Measurements from ENCODE around the gene CTF1. TPM values are rescaled to one million over a fixed set of nuclear protein-coding genes. Genes with fewer than 3 reads are reported as not detected.
A peak's percentile ranks its signal among the peaks of the same experiment; 100 is the strongest.

CTF1 gene
- total RNA-seq, 1 experiment from 2014 or later, result 1.4 TPM

DNA sequence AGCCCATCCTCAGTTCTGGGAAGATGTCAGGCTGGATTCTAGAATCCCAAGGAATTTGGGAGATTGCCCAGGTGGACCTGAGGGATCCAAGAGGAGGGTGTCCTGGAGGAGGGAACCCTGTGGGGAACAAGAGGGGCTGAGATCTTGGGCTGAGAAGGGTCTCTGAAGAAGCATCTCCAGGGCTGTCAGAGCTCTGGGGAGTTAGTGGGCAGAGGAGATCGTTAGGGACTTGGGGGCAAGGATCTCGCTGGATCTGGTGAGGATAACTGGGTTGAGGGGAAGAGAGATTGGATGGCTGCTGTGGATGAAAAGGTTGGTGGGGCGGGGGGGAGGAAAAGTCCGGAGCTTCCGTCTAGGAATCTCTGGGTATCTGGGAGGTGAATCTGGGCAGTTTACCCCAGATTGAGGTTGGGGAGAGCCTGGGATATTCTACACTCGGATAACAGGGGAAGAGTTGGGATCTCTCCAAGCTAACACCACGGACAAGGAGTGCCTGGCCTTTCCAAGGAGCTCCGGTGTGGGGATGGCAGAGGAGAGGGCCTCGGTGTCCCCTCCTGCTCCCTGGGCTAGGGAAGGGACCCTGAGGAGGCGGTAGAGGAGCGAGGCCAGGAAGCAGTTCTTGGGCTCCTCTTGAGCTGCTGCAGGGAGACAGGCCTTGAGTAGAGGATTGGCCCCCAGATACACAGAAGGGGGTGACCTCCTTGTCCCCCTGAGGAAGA is 28.7 kb downstream of the CTF1 start (continued):
- TF ChIP-seq, protein P1, sequence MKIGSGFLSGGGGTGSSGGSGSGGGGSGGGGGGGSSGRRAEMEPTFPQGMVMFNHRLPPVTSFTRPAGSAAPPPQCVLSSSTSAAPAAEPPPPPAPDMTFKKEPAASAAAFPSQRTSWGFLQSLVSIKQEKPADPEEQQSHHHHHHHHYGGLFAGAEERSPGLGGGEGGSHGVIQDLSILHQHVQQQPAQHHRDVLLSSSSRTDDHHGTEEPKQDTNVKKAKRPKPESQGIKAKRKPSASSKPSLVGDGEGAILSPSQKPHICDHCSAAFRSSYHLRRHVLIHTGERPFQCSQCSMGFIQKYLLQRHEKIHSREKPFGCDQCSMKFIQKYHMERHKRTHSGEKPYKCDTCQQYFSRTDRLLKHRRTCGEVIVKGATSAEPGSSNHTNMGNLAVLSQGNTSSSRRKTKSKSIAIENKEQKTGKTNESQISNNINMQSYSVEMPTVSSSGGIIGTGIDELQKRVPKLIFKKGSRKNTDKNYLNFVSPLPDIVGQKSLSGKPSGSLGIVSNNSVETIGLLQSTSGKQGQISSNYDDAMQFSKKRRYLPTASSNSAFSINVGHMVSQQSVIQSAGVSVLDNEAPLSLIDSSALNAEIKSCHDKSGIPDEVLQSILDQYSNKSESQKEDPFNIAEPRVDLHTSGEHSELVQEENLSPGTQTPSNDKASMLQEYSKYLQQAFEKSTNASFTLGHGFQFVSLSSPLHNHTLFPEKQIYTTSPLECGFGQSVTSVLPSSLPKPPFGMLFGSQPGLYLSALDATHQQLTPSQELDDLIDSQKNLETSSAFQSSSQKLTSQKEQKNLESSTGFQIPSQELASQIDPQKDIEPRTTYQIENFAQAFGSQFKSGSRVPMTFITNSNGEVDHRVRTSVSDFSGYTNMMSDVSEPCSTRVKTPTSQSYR (CRISPR knock-in tag; IDR thresholded peaks at IDR 0.05), result no peak
- TF ChIP-seq, protein P2, sequence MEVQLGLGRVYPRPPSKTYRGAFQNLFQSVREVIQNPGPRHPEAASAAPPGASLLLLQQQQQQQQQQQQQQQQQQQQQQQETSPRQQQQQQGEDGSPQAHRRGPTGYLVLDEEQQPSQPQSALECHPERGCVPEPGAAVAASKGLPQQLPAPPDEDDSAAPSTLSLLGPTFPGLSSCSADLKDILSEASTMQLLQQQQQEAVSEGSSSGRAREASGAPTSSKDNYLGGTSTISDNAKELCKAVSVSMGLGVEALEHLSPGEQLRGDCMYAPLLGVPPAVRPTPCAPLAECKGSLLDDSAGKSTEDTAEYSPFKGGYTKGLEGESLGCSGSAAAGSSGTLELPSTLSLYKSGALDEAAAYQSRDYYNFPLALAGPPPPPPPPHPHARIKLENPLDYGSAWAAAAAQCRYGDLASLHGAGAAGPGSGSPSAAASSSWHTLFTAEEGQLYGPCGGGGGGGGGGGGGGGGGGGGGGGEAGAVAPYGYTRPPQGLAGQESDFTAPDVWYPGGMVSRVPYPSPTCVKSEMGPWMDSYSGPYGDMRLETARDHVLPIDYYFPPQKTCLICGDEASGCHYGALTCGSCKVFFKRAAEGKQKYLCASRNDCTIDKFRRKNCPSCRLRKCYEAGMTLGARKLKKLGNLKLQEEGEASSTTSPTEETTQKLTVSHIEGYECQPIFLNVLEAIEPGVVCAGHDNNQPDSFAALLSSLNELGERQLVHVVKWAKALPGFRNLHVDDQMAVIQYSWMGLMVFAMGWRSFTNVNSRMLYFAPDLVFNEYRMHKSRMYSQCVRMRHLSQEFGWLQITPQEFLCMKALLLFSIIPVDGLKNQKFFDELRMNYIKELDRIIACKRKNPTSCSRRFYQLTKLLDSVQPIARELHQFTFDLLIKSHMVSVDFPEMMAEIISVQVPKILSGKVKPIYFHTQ (CRISPR knock-in tag; IDR thresholded peaks at IDR 0.05), result no peak
- TF ChIP-seq, protein P3, sequence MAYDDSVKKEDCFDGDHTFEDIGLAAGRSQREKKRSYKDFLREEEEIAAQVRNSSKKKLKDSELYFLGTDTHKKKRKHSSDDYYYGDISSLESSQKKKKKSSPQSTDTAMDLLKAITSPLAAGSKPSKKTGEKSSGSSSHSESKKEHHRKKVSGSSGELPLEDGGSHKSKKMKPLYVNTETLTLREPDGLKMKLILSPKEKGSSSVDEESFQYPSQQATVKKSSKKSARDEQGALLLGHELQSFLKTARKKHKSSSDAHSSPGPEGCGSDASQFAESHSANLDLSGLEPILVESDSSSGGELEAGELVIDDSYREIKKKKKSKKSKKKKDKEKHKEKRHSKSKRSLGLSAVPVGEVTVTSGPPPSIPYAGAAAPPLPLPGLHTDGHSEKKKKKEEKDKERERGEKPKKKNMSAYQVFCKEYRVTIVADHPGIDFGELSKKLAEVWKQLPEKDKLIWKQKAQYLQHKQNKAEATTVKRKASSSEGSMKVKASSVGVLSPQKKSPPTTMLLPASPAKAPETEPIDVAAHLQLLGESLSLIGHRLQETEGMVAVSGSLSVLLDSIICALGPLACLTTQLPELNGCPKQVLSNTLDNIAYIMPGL (CRISPR knock-in tag; IDR thresholded peaks at IDR 0.05), result no peak
- TF ChIP-seq GTF2I (CRISPR knock-in tag; conservative IDR thresholded peaks at IDR 0.05) (no peak), PRRX2 (CRISPR knock-in tag; IDR thresholded peaks at IDR 0.05) (no peak), JUN (CRISPR knock-in tag; IDR thresholded peaks at IDR 0.05) (no peak), SOX15 (CRISPR knock-in tag; IDR thresholded peaks at IDR 0.05) (no peak)
- TF ChIP-seq, protein P4, sequence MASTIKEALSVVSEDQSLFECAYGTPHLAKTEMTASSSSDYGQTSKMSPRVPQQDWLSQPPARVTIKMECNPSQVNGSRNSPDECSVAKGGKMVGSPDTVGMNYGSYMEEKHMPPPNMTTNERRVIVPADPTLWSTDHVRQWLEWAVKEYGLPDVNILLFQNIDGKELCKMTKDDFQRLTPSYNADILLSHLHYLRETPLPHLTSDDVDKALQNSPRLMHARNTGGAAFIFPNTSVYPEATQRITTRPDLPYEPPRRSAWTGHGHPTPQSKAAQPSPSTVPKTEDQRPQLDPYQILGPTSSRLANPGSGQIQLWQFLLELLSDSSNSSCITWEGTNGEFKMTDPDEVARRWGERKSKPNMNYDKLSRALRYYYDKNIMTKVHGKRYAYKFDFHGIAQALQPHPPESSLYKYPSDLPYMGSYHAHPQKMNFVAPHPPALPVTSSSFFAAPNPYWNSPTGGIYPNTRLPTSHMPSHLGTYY (CRISPR knock-in tag; IDR thresholded peaks at IDR 0.05), result no peak

DNA sequence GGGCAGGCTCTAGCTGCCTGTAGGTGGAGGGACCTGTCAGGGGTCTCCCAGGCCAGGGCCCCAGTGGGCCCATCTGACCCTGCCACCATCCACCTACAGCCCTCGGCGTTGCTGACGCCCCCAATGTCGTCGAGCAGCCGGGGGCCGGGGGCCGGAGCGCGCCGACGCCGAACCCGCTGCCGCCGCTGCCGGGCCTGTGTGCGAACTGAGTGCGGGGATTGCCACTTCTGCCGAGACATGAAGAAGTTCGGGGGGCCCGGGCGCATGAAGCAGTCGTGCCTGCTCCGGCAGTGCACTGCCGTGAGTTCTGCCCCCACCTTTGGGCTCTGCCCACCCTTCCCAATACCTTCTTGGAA is 29.2 kb downstream of the CTF1 start:
- TF ChIP-seq CREB1 (CRISPR knock-in tag; IDR thresholded peaks at IDR 0.05) (no peak), NFE2L1 (CRISPR knock-in tag; IDR thresholded peaks at IDR 0.05) (no peak), ZNF121 (CRISPR knock-in tag; IDR thresholded peaks at IDR 0.05) (no peak)
- TF ChIP-seq, protein P5, sequence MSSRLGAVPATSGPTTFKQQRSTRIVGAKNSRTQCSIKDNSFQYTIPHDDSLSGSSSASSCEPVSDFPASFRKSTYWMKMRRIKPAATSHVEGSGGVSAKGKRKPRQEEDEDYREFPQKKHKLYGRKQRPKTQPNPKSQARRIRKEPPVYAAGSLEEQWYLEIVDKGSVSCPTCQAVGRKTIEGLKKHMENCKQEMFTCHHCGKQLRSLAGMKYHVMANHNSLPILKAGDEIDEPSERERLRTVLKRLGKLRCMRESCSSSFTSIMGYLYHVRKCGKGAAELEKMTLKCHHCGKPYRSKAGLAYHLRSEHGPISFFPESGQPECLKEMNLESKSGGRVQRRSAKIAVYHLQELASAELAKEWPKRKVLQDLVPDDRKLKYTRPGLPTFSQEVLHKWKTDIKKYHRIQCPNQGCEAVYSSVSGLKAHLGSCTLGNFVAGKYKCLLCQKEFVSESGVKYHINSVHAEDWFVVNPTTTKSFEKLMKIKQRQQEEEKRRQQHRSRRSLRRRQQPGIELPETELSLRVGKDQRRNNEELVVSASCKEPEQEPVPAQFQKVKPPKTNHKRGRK (CRISPR knock-in tag; IDR thresholded peaks at IDR 0.05; ENCODE audit: borderline replicate concordance), result no peak
- H3K4me3 Mint-ChIP-seq, result peak overlapping the region; percentile 45; the same call in 1 of the 2 replicates
- no peak for DNase-seq (ENCODE audit: low spot score)
- H3K9me3 Mint-ChIP-seq, result no peaks in the 10 kb centered on the region
- ChIA-PET POLR2A (interaction anchor here (1.0 kb wide), 2 partner anchors 22 to 29 kb away, joined by 3 read pairs; partner anchors contain the start of gene CTF1), CTCF (interaction anchor here (6.5 kb wide), 1 partner anchor 16 kb away, joined by 79 read pairs; no protein-coding TSS in a partner anchor)
- no peak overlapping the region for H3K27ac Mint-ChIP-seq
- H3K4me1 Mint-ChIP-seq, result peaks cover 20% of the 10 kb centered on the region
- peaks cover 13% of the 10 kb centered on the region for H3K36me3 Mint-ChIP-seq
- no peaks in the 10 kb centered on the region; the same call in 1 of the 2 replicates for H3K27me3 Mint-ChIP-seq (ENCODE audit: low read depth)
- no peak for ATAC-seq
